Measurements from ENCODE around the gene LYL1.
A peak's percentile ranks its signal among the peaks of the same experiment; 100 is the strongest.

Gene LYL1

DNA sequence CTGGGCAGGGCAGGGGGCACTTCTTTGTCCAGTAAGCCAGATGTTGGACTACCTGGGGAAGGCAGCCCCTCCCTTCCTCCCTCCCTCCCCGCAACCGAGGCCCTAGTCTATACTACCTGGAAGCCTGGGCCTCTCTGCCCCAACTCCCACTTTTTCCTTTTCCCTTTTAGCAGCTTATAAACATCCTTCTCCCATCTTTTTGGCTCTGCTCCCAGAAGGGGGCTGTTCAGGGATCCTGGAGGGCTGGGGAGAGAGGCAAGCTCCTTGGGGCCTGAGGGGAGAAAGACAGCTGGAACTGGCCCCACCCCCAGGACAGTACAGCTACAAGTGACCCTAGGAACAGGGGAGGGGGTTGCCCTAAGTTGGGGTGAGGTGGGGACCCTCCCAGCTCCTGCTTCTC is 44.9 kb downstream of the LYL1 start:
- H3K4me1 ChIP-seq (ENCODE audit: control insufficient read depth, insufficient read depth, low read length) = peaks cover 86% of the 10 kb centered on the region
- peak overlapping the region; percentile 95 for H3K27ac ChIP-seq (ENCODE audit: low read depth, low read length)
- H3K4me3 ChIP-seq (ENCODE audit: low read length) = no peak overlapping the region
- no peak overlapping the region for H3K9ac ChIP-seq (ENCODE audit: low read length)
- no peaks in the 10 kb centered on the region for H3K27me3 ChIP-seq (ENCODE audit: control insufficient read depth, insufficient read depth, low read length)
- no peaks in the 10 kb centered on the region for H3K36me3 ChIP-seq (ENCODE audit: control insufficient read depth, insufficient read depth, low read length)

DNA sequence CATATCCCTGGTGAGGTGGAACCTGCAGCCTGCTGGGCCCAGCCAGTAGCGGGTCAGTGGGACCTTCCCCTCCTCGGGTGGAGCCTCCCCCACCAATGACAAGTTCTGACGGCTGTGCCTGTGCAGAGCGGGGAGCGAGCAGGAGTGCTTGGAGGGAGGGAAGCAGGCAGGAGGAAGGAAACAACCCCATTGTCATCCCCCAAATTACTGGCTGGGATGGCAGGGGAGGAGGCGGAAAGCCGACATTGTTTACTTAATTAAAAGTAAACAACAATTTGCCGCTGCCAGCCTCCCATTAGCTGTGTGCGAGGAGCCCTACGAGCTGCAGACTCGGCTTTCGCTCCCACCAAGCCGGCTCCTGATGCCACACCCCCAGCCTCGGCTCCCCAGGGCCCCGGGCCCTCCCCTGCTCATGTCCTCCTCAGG is 45.5 kb downstream of the LYL1 start:
- no peaks in the 10 kb centered on the region for H3K27me3 ChIP-seq (ENCODE audit: control insufficient read depth, insufficient read depth, low read length)
- peak overlapping the region; percentile 2 for H3K4me3 ChIP-seq (ENCODE audit: low read length)
- no peak overlapping the region for H3K9ac ChIP-seq (ENCODE audit: low read length)
- H3K27ac ChIP-seq (ENCODE audit: low read depth, low read length) = peak overlapping the region; percentile 95
- H3K4me1 ChIP-seq (ENCODE audit: control insufficient read depth, insufficient read depth, low read length) = peaks cover 89% of the 10 kb centered on the region
- H3K36me3 ChIP-seq (ENCODE audit: control insufficient read depth, insufficient read depth, low read length) = no peaks in the 10 kb centered on the region

DNA sequence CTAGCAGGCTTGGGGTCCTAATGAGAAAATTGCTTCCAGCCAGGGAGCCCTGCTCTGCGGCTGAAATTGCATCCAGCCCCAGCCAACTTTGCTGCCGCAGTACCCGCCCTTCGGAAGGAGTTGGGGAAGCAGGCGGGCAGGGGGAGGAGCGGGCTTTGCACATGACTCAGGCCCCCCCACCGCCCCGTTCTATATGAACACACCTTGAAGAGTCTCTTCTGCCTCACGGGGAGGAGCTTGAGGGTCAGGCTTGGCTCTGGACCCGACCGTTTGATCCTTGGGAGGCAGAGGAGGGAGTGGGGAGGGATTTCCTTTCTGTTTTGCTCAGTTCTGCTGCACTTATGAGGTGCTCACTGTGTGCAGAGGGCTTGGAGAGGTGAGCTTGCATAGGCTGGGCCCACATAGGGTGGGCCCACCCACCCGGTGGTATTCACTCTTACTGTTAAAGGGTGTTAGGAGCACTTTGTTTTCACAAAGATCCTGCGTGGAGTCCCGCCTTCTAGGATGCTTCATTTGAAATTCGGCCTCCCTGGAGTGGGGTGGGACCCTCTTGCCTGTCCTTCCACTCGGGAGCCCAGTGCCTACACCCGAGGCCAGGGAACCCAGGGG is 46.5 kb downstream of the LYL1 start:
- peak overlapping the region; percentile 10 for H3K9ac ChIP-seq (ENCODE audit: low read length)
- peak overlapping the region; percentile 51 for H3K4me3 ChIP-seq (ENCODE audit: low read length)
- H3K27ac ChIP-seq (ENCODE audit: low read depth, low read length) = peak overlapping the region; percentile 95
- H3K36me3 ChIP-seq (ENCODE audit: control insufficient read depth, insufficient read depth, low read length) = no peaks in the 10 kb centered on the region
- peaks cover 87% of the 10 kb centered on the region for H3K4me1 ChIP-seq (ENCODE audit: control insufficient read depth, insufficient read depth, low read length)
- H3K27me3 ChIP-seq (ENCODE audit: control insufficient read depth, insufficient read depth, low read length) = no peaks in the 10 kb centered on the region

DNA sequence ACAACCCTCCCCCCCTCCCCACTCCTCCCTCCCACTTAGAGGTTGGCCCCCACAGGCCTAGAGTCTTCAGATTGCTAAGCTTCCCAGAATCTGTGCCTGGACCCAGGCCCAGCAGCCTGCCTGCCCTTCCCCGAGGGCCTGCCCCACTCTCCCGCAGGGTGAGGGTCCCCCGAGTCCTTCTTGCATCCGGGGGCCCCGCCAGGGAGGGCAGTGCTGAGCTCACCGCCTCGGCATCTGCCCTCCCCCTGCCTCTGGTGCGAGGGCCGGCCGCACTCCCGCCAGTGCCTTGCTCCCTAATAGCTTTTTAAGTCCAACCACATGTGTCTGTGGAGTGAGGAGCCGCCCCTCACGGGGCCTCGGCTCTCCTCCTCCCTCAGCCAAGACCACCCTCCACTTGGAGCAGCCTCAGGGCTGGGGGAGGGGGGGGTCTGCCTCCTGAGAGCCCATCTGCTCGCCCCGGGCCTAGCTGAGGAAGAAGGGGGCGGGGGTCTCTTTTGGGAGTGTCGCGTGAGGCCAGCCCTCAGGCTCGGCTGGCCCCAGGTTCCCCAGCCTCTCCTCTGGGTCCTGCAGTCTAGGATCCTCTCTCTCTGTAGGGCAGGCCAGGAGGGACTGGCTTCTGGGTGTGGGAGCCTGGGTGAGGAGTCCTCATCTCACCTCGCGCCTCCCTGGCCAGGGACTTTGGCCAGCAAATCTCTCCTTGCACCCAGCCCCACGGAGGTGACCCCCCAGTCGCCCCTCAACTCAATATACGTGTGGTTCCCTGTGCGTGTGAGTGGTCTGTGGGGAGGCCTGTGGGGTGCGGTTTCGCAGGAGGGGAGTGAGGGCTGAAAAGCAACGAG is 47.2 kb downstream of the LYL1 start:
- Histone ChIP-seq H3K27me3 (ENCODE audit: control insufficient read depth, insufficient read depth, low read length) (no peaks in the 10 kb centered on the region), H3K27ac (ENCODE audit: low read depth, low read length) (peak overlapping the region; percentile 95), H3K36me3 (ENCODE audit: control insufficient read depth, insufficient read depth, low read length) (no peaks in the 10 kb centered on the region), H3K4me1 (ENCODE audit: control insufficient read depth, insufficient read depth, low read length) (peaks cover 89% of the 10 kb centered on the region), H3K4me3 (ENCODE audit: low read length) (peak overlapping the region; percentile 51), H3K9ac (ENCODE audit: low read length) (no peak overlapping the region)

DNA sequence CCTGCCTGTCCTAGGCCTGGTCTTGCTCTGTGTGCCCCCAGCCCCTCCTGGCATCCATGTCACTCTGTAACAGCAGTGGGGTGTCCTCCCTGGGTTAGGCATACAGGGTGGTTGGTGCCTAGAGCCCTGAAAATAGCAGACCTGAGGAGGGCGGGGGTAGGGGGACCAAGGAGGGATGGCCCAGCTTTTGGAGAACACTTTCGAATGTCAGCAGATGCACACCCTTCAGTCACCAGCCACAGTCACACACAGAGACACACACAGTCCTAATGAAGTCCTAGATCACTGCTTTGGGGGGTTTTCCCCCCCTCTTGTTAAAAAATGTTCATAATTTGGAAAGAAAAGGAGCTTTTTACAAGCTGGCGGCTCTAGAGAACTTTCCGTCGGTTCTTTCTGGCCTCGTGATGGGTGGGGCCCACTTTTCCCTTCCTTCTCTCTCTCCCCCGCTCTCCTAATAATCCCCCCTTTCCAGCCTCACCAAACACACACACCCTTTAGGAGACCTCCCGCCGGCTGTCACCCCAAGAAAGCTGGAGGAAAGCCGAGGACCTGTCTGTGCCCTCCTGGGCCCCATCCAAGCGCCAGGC is 47.9 kb downstream of the LYL1 start:
- Histone ChIP-seq H3K9ac (ENCODE audit: low read length) (no peak overlapping the region), H3K27ac (ENCODE audit: low read depth, low read length) (peak overlapping the region; percentile 95), H3K4me1 (ENCODE audit: control insufficient read depth, insufficient read depth, low read length) (peaks cover 88% of the 10 kb centered on the region), H3K27me3 (ENCODE audit: control insufficient read depth, insufficient read depth, low read length) (no peaks in the 10 kb centered on the region), H3K36me3 (ENCODE audit: control insufficient read depth, insufficient read depth, low read length) (no peaks in the 10 kb centered on the region), H3K4me3 (ENCODE audit: low read length) (peak overlapping the region; percentile 41)

DNA sequence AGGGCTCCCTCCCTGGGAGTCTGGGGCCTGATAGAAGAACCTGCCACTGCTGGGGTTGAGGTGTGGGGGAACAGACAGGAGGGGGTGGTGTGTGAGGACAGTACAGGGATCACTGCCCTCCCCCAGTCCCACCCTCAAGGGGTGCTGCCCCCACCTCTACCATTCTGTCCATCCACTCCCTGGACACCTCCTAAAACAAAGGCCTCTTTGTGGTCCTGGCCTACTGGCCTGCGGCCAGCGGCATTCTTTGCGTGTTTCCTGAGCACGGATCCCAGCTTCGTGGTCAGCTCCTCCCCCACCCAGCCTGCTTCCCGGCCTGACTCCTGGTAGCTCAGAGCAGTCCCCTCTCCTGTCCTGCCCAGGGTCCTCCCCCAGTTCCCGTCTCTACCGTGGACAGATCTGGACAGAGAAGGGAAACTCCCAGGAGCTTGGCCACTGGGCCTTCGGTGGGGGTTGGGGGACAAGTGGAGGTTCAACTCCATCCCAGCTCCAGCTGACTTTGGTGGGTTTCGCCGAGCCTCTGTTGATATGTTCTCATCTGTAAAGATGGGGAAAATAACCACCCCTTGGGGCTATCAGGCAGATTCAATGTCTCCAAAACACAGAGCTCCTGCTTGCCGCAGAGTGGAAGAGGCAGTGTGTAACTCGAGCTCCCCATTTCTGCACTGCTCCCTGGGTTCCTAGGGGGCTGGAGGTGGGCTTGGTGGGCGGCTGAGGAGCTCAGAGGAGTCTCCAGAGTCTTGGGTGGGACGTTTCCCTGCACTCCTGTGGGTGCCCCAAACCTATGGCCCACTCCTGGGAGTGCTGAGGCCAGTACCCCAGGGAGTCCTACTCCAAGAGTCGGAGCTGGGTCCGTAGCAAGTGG is 48.7 kb downstream of the LYL1 start:
- H3K36me3 ChIP-seq (ENCODE audit: control insufficient read depth, insufficient read depth, low read length) = no peaks in the 10 kb centered on the region
- peak overlapping the region; percentile 41 for H3K4me3 ChIP-seq (ENCODE audit: low read length)
- H3K27me3 ChIP-seq (ENCODE audit: control insufficient read depth, insufficient read depth, low read length) = no peaks in the 10 kb centered on the region
- no peak overlapping the region for H3K9ac ChIP-seq (ENCODE audit: low read length)
- peak overlapping the region; percentile 95 for H3K27ac ChIP-seq (ENCODE audit: low read depth, low read length)
- peaks cover 83% of the 10 kb centered on the region for H3K4me1 ChIP-seq (ENCODE audit: control insufficient read depth, insufficient read depth, low read length)

DNA sequence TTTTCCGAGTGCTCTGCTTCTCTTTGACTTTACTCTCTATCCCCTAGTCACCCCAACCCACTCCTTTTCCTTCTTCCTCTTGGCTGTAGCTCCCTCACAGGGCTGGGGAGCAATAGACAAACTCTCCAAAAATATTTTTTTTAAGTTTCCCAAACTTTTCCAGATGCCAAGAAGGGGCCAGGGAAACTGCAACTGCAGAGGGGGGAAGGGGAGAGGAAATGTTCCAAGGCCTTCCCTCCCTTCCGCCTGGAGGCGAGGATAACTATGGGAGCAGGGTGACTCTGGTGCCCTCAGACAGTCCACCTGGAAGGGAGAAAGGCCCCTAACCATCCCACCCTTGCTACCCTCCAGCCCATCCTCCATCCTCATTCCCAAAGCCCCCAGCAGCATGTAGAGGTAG is 49.4 kb downstream of the LYL1 start:
- Histone ChIP-seq H3K4me3 (ENCODE audit: low read length) (peak overlapping the region; percentile 41), H3K27ac (ENCODE audit: low read depth, low read length) (peak overlapping the region; percentile 95), H3K4me1 (ENCODE audit: control insufficient read depth, insufficient read depth, low read length) (peaks cover 79% of the 10 kb centered on the region), H3K36me3 (ENCODE audit: control insufficient read depth, insufficient read depth, low read length) (no peaks in the 10 kb centered on the region), H3K9ac (ENCODE audit: low read length) (no peak overlapping the region), H3K27me3 (ENCODE audit: control insufficient read depth, insufficient read depth, low read length) (no peaks in the 10 kb centered on the region)

DNA sequence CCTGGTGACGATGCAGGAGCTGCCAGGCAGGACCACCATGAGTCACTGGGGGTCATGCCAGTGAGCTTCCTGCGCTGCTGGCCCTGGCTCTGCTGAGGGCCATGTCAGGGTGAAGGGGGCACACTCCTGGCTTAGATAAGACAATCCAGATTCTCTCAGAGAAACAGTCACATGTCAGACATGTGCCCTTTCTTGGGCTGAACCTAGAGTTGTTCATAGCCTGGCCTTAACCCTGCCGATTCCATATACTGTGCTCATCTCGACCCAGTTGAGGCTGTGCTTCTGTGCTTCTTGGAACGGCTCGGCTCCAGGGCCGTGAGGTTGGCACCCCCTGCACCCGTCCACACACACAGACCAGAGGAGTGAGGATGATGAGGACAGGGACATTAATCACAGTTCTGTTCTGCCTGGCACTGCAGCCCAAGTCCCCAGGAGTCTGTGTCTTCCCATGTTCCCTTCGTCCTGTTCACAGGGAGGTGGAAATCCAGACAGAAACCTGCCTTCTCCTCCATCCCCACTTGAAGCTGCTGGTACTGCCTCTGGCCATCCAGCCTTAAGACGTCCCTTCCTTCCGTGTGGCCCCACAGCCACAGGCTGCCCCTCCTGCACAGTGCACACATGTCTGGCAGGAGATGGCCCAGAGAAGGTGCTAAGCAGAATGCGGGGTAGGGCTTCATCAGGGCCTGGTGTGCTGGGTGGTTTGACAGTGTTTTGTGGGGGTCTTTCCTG is 50.0 kb downstream of the LYL1 start:
- Histone ChIP-seq H3K27me3 (ENCODE audit: control insufficient read depth, insufficient read depth, low read length) (no peaks in the 10 kb centered on the region), H3K4me1 (ENCODE audit: control insufficient read depth, insufficient read depth, low read length) (peaks cover 73% of the 10 kb centered on the region), H3K27ac (ENCODE audit: low read depth, low read length) (peak overlapping the region; percentile 95), H3K9ac (ENCODE audit: low read length) (no peak overlapping the region), H3K4me3 (ENCODE audit: low read length) (peak overlapping the region; percentile 34), H3K36me3 (ENCODE audit: control insufficient read depth, insufficient read depth, low read length) (no peaks in the 10 kb centered on the region)

DNA sequence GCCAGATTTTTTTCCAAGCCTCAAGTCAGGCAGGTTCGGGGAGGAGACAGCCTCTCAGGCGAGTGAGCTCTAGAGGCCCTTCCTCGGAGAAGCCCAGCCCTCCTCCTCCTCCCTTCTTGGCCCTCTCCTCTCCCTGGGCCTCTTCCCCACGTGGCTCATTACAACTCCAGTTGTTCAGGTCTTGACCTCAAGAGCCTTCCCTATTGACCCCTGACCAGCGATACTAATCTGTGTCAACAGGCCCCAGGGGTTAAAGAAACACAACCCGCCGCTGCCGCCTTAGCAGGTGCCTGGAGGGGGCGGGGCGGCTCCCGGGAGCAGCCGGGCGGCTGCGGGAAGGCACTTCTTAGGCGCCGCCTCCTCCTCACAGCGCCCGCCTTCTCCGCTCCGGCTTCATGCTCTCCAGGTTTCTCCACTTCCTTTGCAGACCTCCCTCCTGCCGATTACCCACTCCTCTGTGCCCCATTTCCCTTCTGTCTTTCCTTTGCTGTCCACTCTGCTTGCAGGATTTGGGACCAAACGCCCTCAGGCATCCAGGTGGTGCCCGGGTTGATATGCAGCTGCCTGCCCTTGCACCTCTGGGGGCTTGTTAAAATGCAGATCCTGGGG is 51.0 kb downstream of the LYL1 start:
- H3K4me1 ChIP-seq (ENCODE audit: control insufficient read depth, insufficient read depth, low read length) = peaks cover 63% of the 10 kb centered on the region
- peak overlapping the region; percentile 34 for H3K4me3 ChIP-seq (ENCODE audit: low read length)
- H3K9ac ChIP-seq (ENCODE audit: low read length) = no peak overlapping the region
- no peaks in the 10 kb centered on the region for H3K36me3 ChIP-seq (ENCODE audit: control insufficient read depth, insufficient read depth, low read length)
- H3K27ac ChIP-seq (ENCODE audit: low read depth, low read length) = peak overlapping the region; percentile 95
- no peaks in the 10 kb centered on the region for H3K27me3 ChIP-seq (ENCODE audit: control insufficient read depth, insufficient read depth, low read length)

DNA sequence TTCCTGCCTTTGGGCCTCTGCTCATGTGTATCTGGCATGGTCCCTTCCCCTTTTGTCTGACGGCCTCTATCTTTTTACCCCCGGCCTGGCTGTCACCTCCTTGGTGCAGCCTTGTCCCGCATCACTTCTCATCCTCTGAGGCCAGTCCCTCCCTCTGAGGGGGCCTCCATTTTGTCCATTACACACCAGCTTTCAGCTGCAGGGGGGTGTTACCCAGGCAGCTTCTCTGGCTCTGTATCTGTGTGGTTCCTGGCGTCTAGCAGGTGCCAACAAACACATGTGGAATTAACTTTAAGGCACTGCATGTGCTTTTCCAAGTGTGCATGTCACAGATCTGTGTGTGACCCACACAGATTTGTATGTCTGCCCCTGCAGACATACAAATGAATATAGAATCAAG is 52.4 kb downstream of the LYL1 start:
- H3K27me3 ChIP-seq (ENCODE audit: control insufficient read depth, insufficient read depth, low read length) = no peaks in the 10 kb centered on the region
- H3K9ac ChIP-seq (ENCODE audit: low read length) = no peak overlapping the region
- H3K4me1 ChIP-seq (ENCODE audit: control insufficient read depth, insufficient read depth, low read length) = peaks cover 56% of the 10 kb centered on the region
- no peak overlapping the region for H3K4me3 ChIP-seq (ENCODE audit: low read length)
- H3K36me3 ChIP-seq (ENCODE audit: control insufficient read depth, insufficient read depth, low read length) = no peaks in the 10 kb centered on the region
- H3K27ac ChIP-seq (ENCODE audit: low read depth, low read length) = peak overlapping the region; percentile 10
